NCI-H2196 treated with DMSO at 0.1 percent for 48 hours (cell line): ENCODE measurements around the gene MDM4.

Experiments
- DNase-seq: peaks from one replicate; lab custom pipeline; 2025; ENCODE audit not compliant: unreplicated experiment; lab: John Stamatoyannopoulos, UW

The MDM4 gene

GRCh38 chr1:204602871-204603542 lies 86.8 kb downstream of the MDM4 start:
- DNase-seq = no peak

- DNase-seq = no peak
These were observed 89.6 kb downstream of the MDM4 start for GRCh38 chr1:204605791-204606190.
